ENCODE data around the gene USP17L30.
"Not testable (repeated sequence)": the region's sequence is repeated elsewhere in the genome, so short reads cannot be mapped to it uniquely, and the experiment has no call there.

The USP17L30 gene, protein sequence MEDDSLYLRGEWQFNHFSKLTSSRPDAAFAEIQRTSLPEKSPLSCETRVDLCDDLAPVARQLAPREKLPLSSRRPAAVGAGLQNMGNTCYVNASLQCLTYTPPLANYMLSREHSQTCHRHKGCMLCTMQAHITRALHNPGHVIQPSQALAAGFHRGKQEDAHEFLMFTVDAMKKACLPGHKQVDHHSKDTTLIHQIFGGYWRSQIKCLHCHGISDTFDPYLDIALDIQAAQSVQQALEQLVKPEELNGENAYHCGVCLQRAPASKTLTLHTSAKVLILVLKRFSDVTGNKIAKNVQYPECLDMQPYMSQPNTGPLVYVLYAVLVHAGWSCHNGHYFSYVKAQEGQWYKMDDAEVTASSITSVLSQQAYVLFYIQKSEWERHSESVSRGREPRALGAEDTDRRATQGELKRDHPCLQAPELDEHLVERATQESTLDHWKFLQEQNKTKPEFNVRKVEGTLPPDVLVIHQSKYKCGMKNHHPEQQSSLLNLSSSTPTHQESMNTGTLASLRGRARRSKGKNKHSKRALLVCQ

GRCh38 chr4:9362829-9363228 lies at the start of gene USP17L30:
TSS of gene USP17L30 (plus strand) at chr4:9363129. CDS start at chr4:9363129, 0 bp downstream.
- not testable (repeated sequence) for DNase-seq (ENCODE audit: extremely low read depth in 1 of 2, low read depth in 1 of 2)

- not testable (repeated sequence) for DNase-seq (ENCODE audit: extremely low read depth in 1 of 2, low read depth in 1 of 2)
Observed at GRCh38 chr4:9324191-9324590, 38.7 kb upstream of the USP17L30 start.

DNA sequence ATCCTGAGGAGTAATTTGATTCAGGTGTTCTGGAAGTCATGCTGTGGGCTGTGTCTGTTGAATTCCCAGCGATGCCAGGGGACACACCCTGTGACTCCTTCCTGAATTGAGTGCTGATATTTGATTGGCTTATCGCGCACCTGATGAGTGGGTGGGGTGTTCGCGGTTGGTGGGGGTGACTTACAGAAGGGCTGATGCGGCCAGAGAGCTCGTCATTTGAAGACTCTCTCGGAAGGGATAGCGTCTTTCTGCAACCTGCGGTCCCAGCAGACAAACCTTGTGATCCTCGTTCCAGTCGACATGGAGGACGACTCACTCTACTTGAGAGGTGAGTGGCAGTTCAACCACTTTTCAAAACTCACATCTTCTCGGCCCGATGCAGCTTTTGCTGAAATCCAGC lies 38.1 kb upstream of the USP17L30 start, which contains the start of gene USP17L24:
Gene USP17L24, plus strand, starts transcription at position 301 of the 400 bp plus-strand sequence. Its CDS starts 0 bp downstream, at position 301.
- not testable (repeated sequence) for DNase-seq (ENCODE audit: extremely low read depth in 1 of 2, low read depth in 1 of 2)

GRCh38 chr4:9329611-9330010 lies 33.3 kb upstream of the USP17L30 start, which contains the start of gene USP17L25:
TSS of gene USP17L25 (plus strand) at chr4:9329911. CDS start at chr4:9329911, 0 bp downstream.
- not testable (repeated sequence) for DNase-seq (ENCODE audit: extremely low read depth in 1 of 2, low read depth in 1 of 2)

GRCh38 chr4:9334358-9334757 lies 28.6 kb upstream of the USP17L30 start, which contains the start of gene USP17L26:
TSS of gene USP17L26 (plus strand) at chr4:9334658. CDS start at chr4:9334658, 0 bp downstream.
- DNase-seq (ENCODE audit: extremely low read depth in 1 of 2, low read depth in 1 of 2): not testable (repeated sequence)

DNA sequence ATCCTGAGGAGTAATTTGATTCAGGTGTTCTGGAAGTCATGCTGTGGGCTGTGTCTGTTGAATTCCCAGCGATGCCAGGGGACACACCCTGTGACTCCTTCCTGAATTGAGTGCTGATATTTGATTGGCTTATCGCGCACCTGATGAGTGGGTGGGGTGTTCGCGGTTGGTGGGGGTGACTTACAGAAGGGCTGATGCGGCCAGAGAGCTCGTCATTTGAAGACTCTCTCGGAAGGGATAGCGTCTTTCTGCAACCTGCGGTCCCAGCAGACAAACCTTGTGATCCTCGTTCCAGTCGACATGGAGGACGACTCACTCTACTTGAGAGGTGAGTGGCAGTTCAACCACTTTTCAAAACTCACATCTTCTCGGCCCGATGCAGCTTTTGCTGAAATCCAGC lies 23.8 kb upstream of the USP17L30 start, which contains the start of gene USP17L5:
Gene USP17L5, plus strand, starts transcription at position 301 of the 400 bp plus-strand sequence. Its CDS starts 0 bp downstream, at position 301.
- not testable (repeated sequence) for DNase-seq (ENCODE audit: extremely low read depth in 1 of 2, low read depth in 1 of 2)

DNA sequence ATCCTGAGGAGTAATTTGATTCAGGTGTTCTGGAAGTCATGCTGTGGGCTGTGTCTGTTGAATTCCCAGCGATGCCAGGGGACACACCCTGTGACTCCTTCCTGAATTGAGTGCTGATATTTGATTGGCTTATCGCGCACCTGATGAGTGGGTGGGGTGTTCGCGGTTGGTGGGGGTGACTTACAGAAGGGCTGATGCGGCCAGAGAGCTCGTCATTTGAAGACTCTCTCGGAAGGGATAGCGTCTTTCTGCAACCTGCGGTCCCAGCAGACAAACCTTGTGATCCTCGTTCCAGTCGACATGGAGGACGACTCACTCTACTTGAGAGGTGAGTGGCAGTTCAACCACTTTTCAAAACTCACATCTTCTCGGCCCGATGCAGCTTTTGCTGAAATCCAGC lies 19.1 kb upstream of the USP17L30 start, which contains the start of gene USP17L27:
Gene USP17L27, plus strand, starts transcription at position 301 of the 400 bp plus-strand sequence. Its CDS starts 0 bp downstream, at position 301.
- DNase-seq (ENCODE audit: extremely low read depth in 1 of 2, low read depth in 1 of 2): not testable (repeated sequence)

GRCh38 chr4:9348593-9348992 lies 14.3 kb upstream of the USP17L30 start, which contains the start of gene USP17L28:
TSS of gene USP17L28 (plus strand) at chr4:9348893. CDS start at chr4:9348893, 0 bp downstream.
- DNase-seq (ENCODE audit: extremely low read depth in 1 of 2, low read depth in 1 of 2): not testable (repeated sequence)

DNA sequence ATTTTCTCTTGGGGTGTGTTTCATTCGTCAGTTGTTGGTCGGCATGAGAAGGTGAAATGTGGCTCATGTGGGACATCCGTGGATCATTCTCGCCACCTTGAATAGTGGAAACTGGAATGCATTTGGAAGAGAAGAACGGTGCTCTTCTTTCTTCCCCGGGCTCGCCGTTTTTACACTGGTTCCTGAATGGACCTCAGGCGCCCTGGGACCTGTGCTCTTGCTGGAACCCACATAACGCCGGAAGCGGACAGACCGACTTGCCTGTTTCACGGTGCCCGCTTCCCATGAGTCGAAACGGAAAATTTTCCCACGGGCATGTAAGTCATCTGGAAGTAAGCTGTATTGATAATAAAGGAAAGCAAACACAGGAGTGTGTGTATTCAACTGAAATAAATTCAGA lies 12.1 kb upstream of the USP17L30 start:
- DNase-seq (ENCODE audit: extremely low read depth in 1 of 2, low read depth in 1 of 2): not testable (repeated sequence)

DNA sequence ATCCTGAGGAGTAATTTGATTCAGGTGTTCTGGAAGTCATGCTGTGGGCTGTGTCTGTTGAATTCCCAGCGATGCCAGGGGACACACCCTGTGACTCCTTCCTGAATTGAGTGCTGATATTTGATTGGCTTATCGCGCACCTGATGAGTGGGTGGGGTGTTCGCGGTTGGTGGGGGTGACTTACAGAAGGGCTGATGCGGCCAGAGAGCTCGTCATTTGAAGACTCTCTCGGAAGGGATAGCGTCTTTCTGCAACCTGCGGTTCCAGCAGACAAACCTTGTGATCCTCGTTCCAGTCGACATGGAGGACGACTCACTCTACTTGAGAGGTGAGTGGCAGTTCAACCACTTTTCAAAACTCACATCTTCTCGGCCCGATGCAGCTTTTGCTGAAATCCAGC lies 9.6 kb upstream of the USP17L30 start, which contains the start of gene USP17L29:
Gene USP17L29, plus strand, starts transcription at position 301 of the 400 bp plus-strand sequence. Its CDS starts 0 bp downstream, at position 301.
- not testable (repeated sequence) for DNase-seq (ENCODE audit: extremely low read depth in 1 of 2, low read depth in 1 of 2)

DNA sequence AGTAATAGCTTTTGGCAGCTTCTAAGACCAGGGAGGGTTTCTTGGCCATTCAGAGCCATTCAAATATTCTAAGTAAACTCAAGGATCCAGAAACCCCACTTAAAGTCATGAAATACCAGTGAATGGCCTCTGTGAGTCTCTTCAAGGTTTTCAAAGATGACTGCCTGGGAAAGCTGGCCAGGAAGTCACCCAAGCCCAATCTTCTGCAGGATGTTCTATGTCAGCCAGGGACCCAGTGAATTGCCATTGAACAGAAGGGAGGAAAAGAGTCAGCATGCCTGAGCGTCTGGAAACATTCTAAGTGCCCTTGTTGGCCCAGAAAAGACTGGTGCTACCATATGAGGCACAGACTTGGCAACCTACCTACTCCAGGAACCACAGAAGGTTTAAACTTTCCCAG lies 17.0 kb downstream of the USP17L30 start:
- not testable (repeated sequence) for DNase-seq (ENCODE audit: extremely low read depth in 1 of 2, low read depth in 1 of 2)

- DNase-seq (ENCODE audit: extremely low read depth in 1 of 2, low read depth in 1 of 2): peak in 1 of 2 donors; percentile 31
Observed at GRCh38 chr4:9381012-9381534, 18.1 kb downstream of the USP17L30 start.

- no peak for DNase-seq (ENCODE audit: extremely low read depth in 1 of 2, low read depth in 1 of 2)
Observed at GRCh38 chr4:9384126-9384525, 21.2 kb downstream of the USP17L30 start.

DNA sequence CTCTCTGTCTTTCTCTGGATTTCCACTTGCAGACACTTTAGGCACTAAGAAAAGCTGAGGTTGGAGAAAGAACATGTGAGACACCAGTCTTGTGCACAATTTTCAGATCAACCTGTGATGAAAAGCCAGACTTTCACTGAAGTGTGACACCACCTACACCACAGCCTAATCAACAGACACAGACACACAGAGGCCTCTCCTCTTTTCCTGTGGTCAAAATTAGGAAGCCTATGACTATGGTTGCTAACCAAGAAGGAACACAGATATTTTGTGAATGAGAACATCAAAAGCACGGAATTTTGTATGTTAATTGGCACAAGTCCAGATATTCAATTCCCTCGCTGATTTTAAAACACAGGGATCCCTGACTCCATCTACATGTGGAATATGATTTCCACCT lies 26.1 kb downstream of the USP17L30 start:
- not testable (repeated sequence) for DNase-seq (ENCODE audit: extremely low read depth in 1 of 2, low read depth in 1 of 2)

GRCh38 chr4:9405774-9406173 lies 42.8 kb downstream of the USP17L30 start:
- DNase-seq (ENCODE audit: extremely low read depth in 1 of 2, low read depth in 1 of 2): not testable (repeated sequence)

DNA sequence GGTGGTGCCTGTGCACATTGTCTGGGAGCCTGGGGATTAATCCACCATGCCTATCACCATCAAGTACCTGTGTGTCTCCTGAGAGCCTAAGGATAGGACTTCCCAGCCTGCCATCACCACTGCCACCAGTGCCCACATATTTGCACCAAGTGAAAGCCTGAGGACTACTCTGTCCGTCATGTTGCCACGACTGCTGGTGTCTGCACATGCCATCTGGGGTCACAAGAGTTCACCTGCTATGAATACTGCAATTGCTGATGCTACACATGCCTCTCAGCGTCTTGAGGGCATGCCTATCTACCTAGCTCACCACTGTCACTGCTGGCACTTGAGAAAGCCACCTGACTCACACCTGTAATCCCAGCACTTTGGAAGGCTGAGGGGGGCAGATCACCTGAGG lies 43.6 kb downstream of the USP17L30 start:
- DNase-seq (ENCODE audit: extremely low read depth in 1 of 2, low read depth in 1 of 2): not testable (repeated sequence)

GRCh38 chr4:9409793-9410192 lies 46.9 kb downstream of the USP17L30 start:
- DNase-seq (ENCODE audit: extremely low read depth in 1 of 2, low read depth in 1 of 2): no peak

Data from stimulated activated CD8-positive, alpha-beta memory T cell treated with anti-CD3 and anti-CD28 coated beads, Interleukin-7, amount 100 ng/mL, for 48 hours (primary cell).